NCI-H2081 treated with DMSO at 0.1 percent for 48 hours (cell line): ENCODE data around the gene TTLL7.
"Not testable (repeated sequence)": the region's sequence is repeated elsewhere in the genome, so short reads cannot be mapped to it uniquely, and the experiment has no call there.

Experiments used
- DNase-seq: peaks from one replicate; lab custom pipeline; 2025; lab: John Stamatoyannopoulos, UW

Gene TTLL7

GRCh38 chr1:83996621-83997020 lies 2.3 kb downstream of the TTLL7 start:
- no peak for DNase-seq

DNA sequence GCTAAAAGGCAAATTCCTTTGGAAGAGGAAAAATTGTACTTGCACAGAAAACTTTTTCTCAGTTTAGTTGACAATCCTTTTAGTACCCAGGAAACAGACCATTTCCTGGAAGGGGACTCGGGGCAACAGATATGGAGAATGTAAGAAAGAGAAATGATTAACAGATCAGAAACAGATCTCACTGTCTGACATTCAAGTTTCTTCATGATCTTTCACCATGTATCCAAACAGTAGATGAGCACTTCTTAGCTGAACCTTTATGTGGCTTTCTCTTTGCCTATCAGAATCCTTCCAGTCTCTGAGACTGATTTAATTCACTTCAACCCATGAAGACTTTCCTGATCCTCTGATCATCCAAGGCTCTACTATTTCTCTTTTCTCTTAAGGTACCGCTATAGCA lies 2.7 kb downstream of the TTLL7 start:
- DNase-seq: no peak

GRCh38 chr1:83995649-83996048 lies 3.3 kb downstream of the TTLL7 start:
- no peak for DNase-seq

GRCh38 chr1:83994111-83994510 lies 4.8 kb downstream of the TTLL7 start:
- no peak for DNase-seq

DNA sequence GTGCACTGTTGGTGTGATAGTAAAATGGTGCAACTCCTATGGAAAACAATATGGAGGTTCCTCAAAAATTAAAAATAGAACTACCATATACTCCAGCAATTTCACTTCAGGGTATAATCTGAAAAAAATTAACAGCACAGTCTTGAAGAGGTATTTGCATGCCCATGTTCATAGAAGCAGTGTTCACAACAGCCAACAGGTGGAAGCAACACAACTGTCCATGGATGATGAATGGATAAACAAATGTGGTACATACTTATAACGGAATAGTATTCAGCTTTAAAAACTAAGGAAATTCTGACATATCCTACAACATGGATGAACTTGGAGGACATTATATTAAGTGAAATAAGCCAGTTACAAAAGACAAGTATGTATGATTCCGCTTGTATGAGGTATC lies 8.2 kb downstream of the TTLL7 start:
- no peak for DNase-seq

DNA sequence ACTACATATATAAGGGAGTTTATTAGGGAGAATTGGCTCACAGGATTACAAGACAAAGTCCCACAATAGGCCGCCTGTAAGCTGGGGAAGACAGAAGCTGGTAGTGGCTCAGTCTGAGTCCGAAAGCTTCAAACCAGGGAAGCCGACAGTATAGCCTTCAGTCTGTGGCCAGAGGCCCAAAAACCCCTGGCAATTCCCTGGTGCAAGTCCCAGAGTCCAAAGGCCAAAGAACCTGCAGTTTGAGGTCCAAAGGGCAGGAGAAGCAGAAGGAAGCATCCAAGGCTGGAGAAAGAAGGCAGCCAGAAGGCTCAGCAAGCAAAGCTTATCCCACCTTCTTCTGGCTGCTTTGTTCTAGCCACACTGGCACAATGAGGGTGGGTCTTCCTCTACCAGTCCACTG lies 13.9 kb downstream of the TTLL7 start:
- no peak for DNase-seq

DNA sequence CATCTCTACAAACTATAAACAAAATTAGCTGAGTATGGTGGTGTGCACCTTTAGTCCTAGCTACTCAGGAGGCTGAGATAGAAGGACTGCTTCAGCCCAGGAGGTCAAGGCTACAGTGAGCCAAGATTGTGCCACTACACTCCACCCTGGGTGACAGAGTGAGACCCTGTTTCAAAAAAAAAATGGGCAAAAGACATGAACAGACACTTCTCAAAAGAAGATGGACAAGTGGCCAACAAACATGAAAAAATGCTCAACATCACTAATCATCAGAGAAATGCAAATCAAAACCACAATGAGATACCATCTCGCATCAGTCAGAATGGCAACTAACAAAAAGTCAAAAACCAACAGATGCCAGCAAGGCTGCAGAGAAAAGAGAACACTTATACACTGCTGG lies 15.0 kb downstream of the TTLL7 start:
- not testable (repeated sequence) for DNase-seq

- peak; percentile 46 for DNase-seq
These were observed 20.9 kb downstream of the TTLL7 start for GRCh38 chr1:83978056-83978455.

- no peak for DNase-seq
These were observed 22.0 kb downstream of the TTLL7 start for GRCh38 chr1:83976920-83977319.

DNA sequence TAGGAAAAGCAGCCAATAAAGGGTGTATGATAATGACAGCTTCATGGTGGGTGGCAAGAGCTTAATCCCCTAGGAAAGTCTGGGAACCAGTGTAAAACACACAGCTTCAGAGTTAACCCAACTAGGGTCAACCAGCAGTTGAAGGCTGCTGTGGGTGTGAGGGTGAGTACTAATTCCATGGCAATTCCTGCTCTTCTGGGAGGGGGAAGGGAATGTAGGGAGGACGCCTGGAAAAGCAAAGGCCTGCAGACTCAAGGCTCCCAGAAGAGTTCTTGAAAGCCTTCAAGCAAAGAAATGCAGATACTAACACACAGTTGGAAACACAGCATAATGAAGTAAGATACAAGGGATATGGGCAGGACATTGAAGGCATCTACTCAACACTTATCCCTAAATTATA lies 28.1 kb downstream of the TTLL7 start:
- DNase-seq: no peak

- DNase-seq: no peak
These were observed 28.8 kb downstream of the TTLL7 start for GRCh38 chr1:83970114-83970513.

GRCh38 chr1:83967336-83967735 lies 31.6 kb downstream of the TTLL7 start:
- no peak for DNase-seq

DNA sequence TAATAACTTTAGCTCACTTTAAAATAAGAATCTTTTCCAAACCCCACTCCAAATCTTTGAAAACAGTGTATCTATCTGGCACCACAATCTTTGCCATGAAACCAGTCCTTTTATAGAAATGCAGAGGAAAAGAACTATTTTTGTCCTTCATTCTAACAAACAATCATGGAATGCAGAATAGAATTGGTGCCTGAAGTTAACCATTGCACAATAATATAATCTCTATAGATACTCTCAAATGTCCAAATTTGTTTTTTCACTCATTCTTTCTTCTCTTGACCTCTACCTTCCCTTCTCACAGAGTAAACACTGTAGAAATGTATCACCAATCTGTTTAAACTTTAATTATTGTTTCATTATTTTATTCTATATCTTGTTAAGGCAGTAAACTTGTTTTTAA lies 34.8 kb downstream of the TTLL7 start:
- DNase-seq: no peak

DNA sequence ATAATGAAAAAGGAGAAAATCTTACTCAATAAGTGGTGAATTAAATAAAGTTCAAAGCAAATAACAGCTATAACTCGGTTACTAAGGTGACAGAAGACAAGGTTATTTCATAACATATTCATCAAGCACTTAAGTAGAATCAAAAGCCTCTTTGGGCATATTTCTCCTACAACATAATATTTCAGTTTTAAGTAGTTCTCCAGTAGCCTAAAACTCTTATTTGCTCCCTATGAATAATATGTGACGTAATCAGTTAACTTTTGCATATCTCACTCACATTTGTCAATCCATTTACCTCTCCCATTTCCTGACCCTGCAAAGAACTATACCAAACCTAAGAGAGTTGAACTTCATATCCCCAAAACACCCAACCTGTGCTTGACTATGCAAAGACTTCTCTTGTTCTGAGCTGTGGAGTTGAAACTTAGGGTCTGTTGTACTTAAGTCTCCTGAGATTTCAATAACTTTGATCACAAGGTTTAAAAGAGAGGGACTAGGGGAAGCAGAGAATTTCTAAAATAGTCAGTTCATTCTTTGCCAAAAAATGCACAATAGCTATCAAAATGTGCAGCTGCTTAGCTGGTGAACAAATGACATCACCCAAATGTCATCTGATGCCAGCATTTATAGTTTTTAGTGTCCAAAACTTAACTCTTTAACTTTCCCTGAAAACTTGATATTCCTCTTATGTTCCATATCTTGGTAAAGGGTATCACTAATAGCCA lies 37.2 kb downstream of the TTLL7 start:
- no peak for DNase-seq

DNA sequence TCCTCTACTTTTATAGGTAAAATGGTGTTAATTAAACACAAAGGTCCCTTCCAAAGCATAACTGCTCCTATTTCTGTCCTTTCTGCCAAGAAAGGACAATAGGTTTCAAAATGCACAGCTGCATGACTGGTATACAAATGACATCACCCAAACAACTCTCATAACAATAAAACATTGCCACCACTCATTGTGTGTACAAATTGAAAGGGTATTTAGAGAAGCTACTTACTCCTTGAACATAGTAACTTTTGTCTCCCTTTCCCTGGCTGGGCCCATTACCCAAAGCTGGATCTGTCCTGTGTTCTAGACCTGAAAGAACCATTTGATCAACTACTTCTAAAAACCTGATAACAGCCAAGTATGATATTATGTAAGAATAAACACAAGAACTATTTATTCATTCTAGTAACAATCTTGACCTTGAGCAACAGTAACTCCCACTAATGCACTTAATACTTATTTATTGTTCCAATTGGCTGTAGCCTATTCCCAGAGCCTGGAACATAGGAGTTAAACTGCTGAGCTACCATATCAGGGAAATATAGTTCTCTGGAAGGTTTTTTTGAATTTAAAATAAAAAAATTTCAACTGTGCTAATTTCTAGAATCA lies 38.2 kb downstream of the TTLL7 start:
- no peak for DNase-seq

- DNase-seq: no peak
These were observed 39.0 kb downstream of the TTLL7 start for GRCh38 chr1:83959824-83960498.

GRCh38 chr1:83958704-83959103 lies 40.2 kb downstream of the TTLL7 start:
- no peak for DNase-seq

- no peak for DNase-seq
These were observed 44.6 kb downstream of the TTLL7 start for GRCh38 chr1:83954166-83954823.

DNA sequence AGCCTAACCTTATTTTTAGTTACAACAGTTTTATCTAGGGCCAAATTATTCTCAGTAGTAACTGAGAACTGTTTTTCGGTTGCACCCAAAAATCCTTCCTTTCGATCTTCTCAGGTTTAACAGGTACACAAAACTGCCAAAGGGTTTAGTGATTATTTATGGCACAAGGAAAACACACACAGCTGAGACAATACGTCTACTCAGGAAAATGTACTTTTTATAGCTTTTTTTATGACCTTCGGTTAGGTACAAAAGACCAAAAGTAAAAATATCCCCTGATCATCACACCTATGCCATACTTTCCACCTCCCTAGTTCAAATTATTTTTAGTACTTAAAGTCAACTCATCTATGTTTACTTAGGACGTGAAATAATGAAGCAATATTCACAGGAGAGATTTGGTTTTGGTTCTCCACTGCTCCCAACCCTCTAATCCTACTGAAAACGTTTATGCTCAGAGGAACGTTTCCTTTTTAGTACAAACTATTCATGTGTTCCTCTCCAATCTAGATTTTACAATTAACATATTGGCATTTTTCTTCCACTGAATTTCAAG lies 48.7 kb downstream of the TTLL7 start:
- peak; percentile 36 for DNase-seq

GRCh38 chr1:83942914-83943313 lies 56.0 kb downstream of the TTLL7 start:
- DNase-seq: no peak

DNA sequence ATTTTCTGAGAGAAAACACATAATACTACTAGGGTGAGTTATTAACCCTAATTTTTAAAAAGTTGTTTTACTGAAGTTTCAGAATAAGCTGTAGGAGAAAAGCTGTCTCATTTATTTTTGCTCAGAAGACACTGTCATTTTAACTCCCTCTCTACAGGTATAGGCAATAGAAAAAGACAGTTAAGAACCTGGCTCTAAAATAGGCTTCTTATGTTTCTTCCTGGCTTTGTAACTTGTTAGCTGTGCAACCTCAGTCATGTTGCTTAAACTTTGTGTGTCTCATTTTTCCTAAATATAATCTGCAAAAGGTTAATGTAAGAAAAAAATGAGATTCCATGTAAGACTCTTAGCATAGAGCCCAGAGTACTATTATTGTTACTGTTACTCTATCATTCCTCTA lies 64.4 kb downstream of the TTLL7 start:
- no peak for DNase-seq

GRCh38 chr1:83932693-83933092 lies 66.2 kb downstream of the TTLL7 start:
- DNase-seq: no peak

DNA sequence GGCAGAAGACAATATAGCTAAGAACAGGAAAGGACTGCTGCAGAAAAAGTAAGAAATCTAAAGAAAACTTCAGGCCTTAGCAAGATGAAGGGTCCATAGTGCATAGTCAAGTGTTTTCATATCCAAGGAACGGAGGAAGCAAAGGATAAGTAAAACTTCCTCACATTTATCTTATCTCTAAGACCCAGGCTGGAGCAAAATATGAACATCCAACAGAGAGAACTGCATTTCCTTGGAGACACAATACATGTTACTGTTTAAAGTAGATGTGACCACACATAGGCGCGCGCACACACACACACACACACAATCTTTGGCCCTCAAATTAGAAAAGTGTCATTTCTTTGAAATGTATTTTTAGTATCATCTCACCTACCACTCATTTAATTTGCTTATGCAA lies 66.7 kb downstream of the TTLL7 start:
- no peak for DNase-seq
